ENCODE results near the gene ZFP14. TPM values are rescaled to one million over a fixed set of nuclear protein-coding genes. Genes with fewer than 3 reads are reported as not detected.

Gene ZFP14
- total RNA-seq, 1 donor from 2014 or later, result 10.6 TPM

DNA sequence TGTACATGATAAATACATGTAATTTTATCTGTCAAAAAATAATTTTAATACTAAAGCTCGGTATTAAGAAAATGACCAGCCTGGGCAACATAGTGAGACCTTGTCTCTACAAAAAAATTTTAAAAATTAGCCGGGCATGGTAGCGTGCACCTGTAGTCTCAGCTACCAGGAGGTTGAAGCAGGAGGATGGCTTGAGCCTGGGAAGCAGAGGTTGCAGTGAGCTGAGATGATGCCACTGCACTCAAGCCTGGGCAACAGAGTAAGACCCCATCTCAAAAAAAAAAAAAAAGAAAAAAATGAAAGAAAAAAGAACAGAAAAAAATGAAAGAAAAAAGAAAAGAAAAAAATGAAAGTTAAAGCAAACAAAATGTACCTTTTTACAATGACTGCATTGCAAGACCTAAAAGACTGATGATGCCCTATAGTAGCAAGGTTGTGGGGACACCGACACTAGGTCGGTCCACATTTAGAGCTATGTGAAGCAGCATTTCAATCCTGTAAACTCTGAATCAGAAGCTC lies 5.3 kb downstream of the ZFP14 start:
- DNase-seq (ENCODE audit: low read depth, low spot score), result no peak
- Mint-ChIP-seq H3K27ac (ENCODE audit: unreplicated experiment) (no peak overlapping the region), H3K27me3 (ENCODE audit: low read depth) (no peaks in the 10 kb centered on the region), H3K36me3 (ENCODE audit: low read depth) (peaks cover 28% of the 10 kb centered on the region), H3K9me3 (peaks cover 14% of the 10 kb centered on the region), H3K4me3 (peak overlapping the region; percentile 27), H3K4me1 (peaks cover 17% of the 10 kb centered on the region)
- TF ChIP-seq, protein P1, sequence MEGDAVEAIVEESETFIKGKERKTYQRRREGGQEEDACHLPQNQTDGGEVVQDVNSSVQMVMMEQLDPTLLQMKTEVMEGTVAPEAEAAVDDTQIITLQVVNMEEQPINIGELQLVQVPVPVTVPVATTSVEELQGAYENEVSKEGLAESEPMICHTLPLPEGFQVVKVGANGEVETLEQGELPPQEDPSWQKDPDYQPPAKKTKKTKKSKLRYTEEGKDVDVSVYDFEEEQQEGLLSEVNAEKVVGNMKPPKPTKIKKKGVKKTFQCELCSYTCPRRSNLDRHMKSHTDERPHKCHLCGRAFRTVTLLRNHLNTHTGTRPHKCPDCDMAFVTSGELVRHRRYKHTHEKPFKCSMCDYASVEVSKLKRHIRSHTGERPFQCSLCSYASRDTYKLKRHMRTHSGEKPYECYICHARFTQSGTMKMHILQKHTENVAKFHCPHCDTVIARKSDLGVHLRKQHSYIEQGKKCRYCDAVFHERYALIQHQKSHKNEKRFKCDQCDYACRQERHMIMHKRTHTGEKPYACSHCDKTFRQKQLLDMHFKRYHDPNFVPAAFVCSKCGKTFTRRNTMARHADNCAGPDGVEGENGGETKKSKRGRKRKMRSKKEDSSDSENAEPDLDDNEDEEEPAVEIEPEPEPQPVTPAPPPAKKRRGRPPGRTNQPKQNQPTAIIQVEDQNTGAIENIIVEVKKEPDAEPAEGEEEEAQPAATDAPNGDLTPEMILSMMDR (conservative IDR thresholded peaks at IDR 0.05), result no peak

DNA sequence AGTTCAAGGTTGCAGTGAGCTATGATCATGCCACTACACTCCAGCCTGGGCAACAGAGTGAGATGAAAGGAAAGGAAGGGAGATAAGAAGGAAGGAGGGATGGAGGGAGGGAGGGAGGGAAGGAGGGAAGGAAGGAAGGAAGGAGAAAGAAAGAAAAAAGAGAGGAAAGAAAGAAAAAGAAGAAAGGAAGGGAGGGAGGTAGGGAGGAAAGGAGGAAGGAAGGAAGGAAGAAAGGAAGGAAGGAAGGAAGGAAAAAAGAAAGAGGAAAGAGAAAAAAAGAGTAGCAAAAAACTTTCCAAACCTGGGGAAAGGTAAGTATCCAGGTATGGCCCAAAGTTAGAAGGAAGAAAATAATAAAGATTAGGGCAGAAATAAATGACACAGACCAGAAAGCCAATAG lies 7.1 kb downstream of the ZFP14 start:
- TF ChIP-seq, protein P1 (conservative IDR thresholded peaks at IDR 0.05), result no peak
- Mint-ChIP-seq H3K4me1 (peaks cover 3% of the 10 kb centered on the region), H3K36me3 (ENCODE audit: low read depth) (peaks cover 28% of the 10 kb centered on the region), H3K27ac (ENCODE audit: unreplicated experiment) (no peak overlapping the region), H3K4me3 (no peak overlapping the region), H3K27me3 (ENCODE audit: low read depth) (no peaks in the 10 kb centered on the region), H3K9me3 (peaks cover 14% of the 10 kb centered on the region)
- DNase-seq (ENCODE audit: low read depth, low spot score), result no peak

DNA sequence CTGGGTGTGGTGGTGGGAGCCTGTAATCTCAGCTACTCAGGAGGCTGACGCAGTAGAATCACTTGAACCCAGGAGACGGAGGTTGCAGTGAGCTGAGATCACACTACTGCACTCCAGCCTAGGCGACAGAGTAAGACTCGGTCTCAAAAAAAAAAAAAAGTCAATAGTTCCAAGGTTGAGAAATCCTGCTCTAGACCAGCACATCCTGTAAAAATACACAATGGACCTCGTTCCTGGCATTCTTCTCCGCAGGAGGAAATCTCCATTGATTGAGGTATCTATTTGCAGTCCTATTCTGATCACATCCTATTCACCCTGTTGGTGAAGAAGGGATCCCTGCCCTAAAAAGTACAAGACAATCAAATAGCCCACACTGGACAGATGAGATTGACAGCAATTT lies 15.2 kb downstream of the ZFP14 start:
- H3K9me3 Mint-ChIP-seq, result no peaks in the 10 kb centered on the region
- H3K27ac Mint-ChIP-seq (ENCODE audit: unreplicated experiment), result no peak overlapping the region
- no peak overlapping the region for H3K4me3 Mint-ChIP-seq
- H3K27me3 Mint-ChIP-seq (ENCODE audit: low read depth), result no peaks in the 10 kb centered on the region
- DNase-seq (ENCODE audit: low read depth, low spot score), result no peak
- no peaks in the 10 kb centered on the region for H3K4me1 Mint-ChIP-seq
- peaks cover 40% of the 10 kb centered on the region for H3K36me3 Mint-ChIP-seq (ENCODE audit: low read depth)
- TF ChIP-seq, protein P1 (conservative IDR thresholded peaks at IDR 0.05), result no peak

DNA sequence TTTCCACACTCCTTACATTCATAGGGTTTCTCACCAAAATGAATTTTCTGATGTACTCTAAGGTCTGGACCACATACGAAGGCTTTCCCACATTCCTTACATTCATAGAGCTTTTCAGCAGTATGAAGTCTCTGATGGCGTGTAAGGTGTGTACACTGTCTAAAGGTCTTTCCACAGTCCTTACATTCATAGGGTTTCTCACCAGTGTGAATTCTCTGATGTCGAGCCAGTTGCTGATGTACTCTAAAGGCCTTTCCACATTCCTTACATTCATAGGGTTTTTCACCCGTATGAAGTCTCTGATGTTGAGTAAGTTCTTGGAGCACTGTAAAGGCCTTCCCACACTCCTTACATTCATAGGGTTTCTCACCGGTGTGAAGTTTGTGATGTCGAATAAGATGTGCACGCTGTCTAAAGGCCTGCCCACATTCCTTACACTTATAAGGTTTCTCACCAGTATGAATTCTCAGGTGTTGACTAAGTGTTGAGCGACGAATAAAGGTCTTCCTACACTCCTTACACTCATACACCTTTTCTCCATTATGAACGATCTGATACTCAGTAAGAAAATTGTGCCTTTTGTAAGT lies 38.1 kb downstream of the ZFP14 start:
- Mint-ChIP-seq H3K4me1 (no peaks in the 10 kb centered on the region), H3K9me3 (peaks cover 33% of the 10 kb centered on the region), H3K27me3 (ENCODE audit: low read depth) (no peaks in the 10 kb centered on the region), H3K36me3 (ENCODE audit: low read depth) (peaks cover 71% of the 10 kb centered on the region), H3K4me3 (no peak overlapping the region), H3K27ac (ENCODE audit: unreplicated experiment) (no peak overlapping the region)
- no peak for DNase-seq (ENCODE audit: low read depth, low spot score)
- TF ChIP-seq, protein P1 (conservative IDR thresholded peaks at IDR 0.05), result no peak

DNA sequence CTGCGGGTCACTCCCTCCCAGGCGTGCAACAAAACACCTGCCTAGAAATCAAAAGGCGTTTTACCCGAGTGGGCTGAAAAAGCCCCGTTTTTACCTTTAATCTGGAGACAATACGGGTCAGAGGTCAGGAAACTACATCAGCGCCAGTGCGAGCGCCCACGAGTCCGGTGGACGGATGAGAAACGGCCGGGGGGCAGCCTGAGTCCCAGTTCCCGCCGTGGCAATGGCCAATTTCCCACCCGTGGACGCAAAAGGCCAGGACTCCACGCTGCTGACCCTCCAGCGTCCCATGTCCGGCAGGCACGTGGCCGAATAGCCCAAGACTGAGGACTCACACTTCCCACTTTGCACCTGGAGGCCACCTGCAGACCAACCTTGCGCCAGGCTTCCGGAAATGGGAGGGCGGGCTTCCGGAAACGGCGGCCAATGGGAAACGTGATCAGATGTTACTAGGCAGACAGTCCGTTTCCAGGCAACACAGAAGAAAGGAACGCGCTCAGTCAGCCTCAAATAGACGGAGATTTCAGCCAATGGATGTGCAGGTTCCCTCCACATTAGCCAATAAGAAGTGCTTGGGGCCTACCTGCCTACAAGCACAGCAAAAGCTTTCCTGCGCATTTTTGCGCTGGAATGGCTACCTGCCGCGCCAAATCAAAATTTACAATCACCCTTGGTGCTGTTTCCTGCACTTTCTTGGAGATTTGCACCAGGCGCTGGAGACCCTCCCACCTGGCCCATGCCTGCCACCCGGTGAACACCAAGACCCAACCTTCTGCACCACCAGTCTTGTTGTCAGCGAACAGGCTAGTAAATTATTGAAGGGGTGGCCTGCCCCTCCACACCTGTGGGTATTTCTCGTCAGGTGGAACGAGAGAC lies 47.4 kb downstream of the ZFP14 start:
- Mint-ChIP-seq H3K4me1 (peaks cover 30% of the 10 kb centered on the region), H3K9me3 (no peaks in the 10 kb centered on the region), H3K36me3 (ENCODE audit: low read depth) (peaks cover 53% of the 10 kb centered on the region), H3K27me3 (ENCODE audit: low read depth) (no peaks in the 10 kb centered on the region), H3K27ac (ENCODE audit: unreplicated experiment) (peak overlapping the region; percentile 78), H3K4me3 (peak overlapping the region; percentile 94)
- DNase-seq (ENCODE audit: low read depth, low spot score), result peak; percentile 80
- TF ChIP-seq, protein P1 (conservative IDR thresholded peaks at IDR 0.05), result peak; percentile 36

Measured in neural crest cell (in vitro differentiated cells).